Iris pigment epithelial cell (primary cell): Measurements from ENCODE around the gene PPCS.
"Not testable (repeated sequence)": the region's sequence is repeated elsewhere in the genome, so short reads cannot be mapped to it uniquely, and the experiment has no call there.

Experiments used
- DNase-seq: peaks from one replicate; pipeline ENCODE4 v3.0.0-alpha.2; 2011; ENCODE audit warnings: low read depth

PPCS gene

DNA sequence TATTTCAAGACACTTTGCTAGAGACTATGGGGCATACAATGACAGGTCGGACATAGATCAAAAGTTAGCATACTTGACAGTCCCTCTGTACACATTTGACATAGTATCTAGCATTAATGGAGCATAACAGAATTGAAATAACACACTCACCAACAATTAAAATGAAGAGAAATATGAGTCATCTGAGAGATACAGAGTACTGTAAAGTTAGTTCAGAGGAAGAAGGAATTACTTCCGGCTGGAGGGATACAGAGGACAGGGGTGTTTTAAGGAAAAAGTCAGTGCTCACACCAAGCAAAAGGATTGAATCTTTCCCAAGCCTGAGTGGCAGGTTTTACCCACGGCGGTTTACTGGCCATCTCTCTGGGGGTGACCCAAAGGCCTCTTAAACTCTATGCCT lies 3.0 kb upstream of the PPCS start:
- DNase-seq: no peak

- no peak for DNase-seq
Observed at GRCh38 chr1:42454403-42454802, 1.9 kb upstream of the PPCS start.

DNA sequence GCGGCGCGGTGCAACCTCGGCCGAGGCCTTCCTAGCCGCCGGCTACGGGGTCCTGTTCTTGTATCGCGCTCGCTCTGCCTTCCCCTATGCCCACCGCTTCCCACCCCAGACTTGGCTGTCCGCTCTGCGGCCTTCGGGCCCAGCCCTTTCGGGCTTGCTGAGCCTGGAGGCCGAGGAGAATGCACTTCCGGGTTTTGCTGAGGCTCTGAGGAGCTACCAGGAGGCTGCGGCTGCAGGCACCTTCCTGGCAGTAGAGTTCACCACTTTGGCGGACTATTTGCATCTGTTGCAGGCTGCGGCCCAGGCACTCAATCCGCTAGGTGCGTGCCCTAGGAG lies 379 bp downstream of the PPCS start:
- peak; percentile 67 for DNase-seq

DNA sequence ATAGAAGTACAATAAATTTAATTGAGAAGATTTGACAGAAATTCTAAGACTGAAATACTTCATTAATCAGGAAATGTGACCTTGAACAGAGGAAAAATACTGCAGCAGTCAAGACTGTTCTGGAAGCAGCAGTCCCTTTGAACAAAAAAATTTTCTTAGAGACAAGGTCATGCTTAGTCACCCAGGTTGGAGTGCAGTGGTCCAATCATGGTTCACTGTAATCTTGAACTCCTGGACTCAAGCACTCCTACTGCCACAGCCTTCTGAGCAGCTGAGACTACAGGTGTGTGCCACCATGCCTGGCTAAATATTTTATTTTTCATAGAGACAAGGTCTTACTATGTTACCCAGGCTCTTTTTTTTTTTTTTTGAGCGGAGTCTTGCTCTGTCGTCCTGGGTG lies 4.9 kb downstream of the PPCS start:
- no peak for DNase-seq

DNA sequence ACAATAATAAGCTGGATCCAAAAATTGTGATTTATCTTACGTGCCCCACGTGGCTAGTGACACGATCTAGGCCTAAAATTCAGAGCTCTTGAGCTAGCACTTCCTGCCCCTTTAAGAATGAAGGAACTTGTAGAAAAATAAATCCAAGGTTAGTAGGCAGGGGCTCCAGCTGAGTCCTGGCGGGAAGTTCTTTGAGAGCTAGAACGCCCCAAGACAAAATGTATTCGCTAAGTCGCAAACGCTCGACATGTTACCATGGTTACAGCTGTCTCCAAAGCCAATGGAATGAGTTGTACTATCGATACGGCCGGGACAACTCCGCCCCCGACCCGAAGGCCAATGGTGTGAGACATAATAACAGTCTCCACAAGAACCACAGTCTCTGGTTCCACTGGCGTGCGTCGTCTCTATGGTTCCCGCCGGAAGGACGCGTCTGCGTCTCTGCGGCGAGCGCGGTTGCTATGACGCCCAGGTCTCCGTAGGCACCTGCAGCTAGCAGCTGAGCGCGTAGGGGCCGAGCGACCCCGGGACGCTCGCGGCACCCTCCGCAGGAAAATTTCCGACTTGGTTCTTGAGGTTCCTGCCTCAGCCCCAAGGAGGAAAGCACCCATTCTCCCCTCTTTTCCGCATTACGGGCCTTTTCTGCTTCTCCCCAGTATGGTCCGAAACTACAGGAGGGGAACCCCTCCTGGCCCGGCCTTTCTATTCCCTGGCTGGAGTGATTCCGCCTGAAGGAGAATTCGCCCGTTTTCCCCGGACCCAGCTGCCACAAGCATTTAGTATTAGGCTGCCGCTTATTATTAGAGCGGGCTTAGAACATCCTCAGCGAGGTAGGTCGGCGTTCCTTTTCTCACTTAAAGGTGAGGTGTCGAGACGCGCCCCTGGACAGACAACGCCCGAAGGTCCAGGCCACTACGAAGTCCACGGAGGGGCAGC lies 6.8 kb downstream of the PPCS start, which contains the start of gene CCDC30:
Gene CCDC30, plus strand, starts transcription at position 459 of the 936 bp plus-strand sequence. CDS start 17,266 bp downstream, outside the sequence.
- peak; percentile 98 for DNase-seq

DNA sequence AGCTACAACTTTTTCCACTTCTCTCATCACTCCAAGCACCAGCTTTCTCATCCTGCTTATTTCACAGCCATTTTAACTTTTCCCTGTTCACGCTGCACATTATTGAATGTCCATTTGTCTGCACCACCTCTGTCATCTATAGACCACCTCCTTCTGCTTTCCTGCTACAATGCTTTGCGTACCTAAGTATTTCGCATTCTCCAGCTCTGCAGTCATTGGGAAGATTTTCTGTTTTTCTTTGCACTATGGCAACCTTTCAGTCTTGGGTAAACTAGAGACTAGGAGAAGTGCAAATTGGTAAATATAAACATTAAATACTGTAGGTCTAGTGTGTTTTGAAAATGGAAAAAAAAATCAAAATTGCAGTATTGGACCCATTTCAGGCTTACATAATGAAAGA lies 7.6 kb downstream of the PPCS start:
- DNase-seq: no peak

DNA sequence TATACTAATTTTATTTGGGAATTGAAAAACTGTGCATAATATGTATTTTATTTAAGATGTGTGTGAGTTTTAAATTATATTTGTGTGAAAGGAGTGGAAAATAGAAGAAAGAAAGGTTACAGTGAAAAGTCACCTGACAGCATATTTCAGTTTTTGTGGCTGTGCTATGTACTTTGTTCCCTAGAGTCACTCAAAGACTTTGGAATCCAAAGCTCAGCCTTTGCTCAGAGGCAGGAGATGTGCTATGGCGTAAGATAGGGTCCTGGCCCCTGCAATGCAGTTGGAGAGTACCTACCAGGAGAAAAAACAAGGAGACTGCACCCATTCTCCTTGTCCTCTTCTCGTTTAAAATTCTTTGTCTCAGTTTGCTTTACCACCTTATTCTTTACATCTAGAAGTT lies 9.7 kb downstream of the PPCS start:
- no peak for DNase-seq

- DNase-seq: no peak
Observed at GRCh38 chr1:42469727-42470126, 13.4 kb downstream of the PPCS start.

DNA sequence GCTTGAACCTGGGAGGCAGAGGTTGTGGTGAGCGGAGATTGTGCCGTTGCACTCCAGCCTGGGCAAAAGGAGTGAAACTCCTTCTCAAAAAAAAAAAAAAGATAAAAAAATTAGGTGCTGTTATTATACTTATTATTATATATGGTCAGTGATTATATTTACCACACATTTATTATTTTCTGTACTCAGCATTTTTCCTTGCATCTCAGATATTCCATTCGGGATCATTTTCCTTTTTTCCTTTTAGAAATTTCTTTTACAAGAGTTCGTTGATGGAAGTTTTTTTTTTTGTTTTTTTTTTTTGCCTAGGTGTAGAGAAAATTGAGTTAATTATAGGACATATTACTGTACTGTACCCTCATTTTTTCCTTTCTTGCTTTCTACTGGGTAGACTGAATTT lies 20.3 kb downstream of the PPCS start:
- no peak for DNase-seq

DNA sequence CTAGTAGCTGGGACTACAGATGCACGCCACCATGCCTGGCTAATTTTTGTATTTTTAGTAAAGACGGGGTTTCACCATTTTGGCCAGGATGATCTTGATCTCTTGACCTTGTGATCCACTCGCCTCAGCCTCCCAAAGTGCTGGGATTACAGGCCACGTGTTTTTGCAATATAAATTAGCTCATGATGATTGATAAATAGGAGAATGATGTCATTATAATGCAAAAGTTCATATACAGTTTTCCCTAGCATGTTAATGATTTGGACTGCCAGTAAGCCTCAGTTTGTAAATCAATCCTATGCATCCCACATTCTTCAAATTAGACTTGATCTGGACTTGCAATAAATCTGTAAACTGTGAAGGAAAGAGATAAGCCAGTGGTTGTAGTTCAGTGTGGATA lies 21.0 kb downstream of the PPCS start:
- not testable (repeated sequence) for DNase-seq

GRCh38 chr1:42477775-42478174 lies 21.4 kb downstream of the PPCS start:
- DNase-seq: no peak

- peak; percentile 46 for DNase-seq
Observed at GRCh38 chr1:42479621-42480020, 23.3 kb downstream of the PPCS start.

DNA sequence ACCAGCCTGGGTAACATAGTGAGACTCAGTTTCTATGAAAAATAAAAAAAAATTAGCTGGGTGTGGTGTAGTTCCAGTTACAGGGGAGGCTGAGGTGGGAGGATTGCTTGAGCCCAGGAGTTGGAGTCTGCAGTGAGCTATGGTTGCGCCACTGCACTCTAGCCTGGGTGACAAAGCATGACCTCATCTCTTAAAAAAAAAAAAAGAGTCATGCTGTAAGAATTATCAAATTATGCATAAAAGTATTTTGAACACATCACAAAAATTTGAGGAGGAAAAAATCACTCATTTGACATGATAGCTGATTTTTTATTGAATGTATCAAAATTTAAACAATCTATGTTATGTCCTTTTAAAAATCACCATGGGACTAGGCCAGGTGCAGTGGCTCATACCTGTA lies 24.6 kb downstream of the PPCS start:
- DNase-seq: no peak

DNA sequence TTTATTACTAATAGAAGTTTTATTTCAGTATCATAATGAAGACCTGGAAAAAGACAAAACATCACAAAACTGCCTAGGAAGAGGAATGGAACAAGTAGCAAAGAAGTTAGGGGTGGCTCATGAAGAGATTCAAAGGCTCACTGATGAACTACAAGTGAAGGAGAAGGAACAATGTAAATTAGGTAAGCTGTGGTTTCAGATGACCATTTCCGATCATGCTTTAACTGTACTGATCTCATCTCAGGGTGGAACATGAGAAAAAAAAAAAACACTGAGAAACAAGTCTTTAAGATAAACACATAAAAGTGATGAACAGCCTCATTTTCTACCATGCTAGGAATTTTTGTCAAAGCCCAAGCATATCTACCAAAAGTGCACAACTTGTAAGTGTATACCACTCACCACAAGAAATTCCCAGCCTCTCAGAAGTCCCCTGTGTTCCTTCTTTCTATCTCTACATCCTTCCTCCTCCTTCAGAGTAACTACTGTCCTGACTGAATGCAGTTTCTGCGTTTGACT lies 26.4 kb downstream of the PPCS start:
- no peak for DNase-seq

DNA sequence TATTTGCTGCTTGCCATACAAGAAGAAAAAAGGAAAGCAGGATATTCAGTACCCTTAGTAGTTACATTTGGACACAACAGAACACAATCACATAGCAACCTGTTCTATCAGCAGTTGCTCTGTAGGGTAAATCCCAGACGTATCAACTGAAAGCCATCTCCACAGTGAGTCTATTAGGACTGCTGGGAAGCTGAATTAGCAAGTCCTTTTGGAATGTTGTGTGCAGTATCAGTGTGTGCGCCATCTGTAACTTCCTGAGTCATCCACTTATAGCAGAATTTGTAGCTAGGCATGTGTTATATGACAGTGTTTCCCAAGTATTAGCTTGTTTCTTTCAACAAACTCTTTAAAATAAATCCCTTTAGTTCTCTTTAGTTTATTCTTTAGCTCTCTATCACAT lies 28.0 kb downstream of the PPCS start:
- peak; percentile 94 for DNase-seq

DNA sequence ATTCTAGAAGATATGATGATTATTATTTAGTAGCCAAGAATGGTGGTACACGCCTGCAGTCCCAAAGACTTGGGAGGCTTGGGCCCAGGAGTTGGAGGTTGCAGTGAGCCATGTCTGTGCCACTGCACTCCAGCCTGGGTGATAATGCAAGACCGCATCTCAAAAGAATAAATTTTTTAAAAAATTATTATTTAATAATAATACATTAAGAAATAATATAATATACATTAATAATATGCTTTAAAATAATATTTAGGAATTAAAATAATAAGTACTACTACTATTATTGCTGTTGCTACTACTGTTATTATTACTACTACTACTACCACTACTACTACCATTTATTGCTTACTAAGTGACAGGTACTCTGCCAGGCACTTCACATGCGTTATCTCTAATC lies 33.9 kb downstream of the PPCS start:
- no peak for DNase-seq

DNA sequence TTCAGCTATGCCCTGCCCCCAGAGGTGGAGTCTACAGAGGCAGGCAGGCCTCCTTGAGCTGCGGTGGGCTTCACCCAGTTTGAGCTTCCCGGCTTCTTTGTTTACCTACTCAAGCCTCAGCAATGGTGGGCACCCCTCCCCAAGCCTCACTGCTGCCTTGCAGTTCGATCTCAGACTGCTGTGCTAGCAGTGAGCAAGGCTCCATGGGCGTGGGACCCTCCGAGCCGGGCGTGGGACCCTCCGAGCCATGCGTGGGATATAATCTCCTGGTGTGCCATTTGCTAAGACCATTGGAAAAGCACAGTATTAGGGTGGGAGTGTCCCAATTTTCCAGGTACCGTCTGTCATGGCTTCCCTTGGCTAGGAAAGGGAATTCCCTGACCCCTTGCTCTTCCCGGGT lies 45.7 kb downstream of the PPCS start:
- DNase-seq: not testable (repeated sequence)

GRCh38 chr1:42504535-42505128 lies 48.3 kb downstream of the PPCS start:
- no peak for DNase-seq

- no peak for DNase-seq
Observed at GRCh38 chr1:42506576-42506975, 50.2 kb downstream of the PPCS start.
